ENCODE measurements around the gene PCDHB9.

PCDHB9 gene

DNA sequence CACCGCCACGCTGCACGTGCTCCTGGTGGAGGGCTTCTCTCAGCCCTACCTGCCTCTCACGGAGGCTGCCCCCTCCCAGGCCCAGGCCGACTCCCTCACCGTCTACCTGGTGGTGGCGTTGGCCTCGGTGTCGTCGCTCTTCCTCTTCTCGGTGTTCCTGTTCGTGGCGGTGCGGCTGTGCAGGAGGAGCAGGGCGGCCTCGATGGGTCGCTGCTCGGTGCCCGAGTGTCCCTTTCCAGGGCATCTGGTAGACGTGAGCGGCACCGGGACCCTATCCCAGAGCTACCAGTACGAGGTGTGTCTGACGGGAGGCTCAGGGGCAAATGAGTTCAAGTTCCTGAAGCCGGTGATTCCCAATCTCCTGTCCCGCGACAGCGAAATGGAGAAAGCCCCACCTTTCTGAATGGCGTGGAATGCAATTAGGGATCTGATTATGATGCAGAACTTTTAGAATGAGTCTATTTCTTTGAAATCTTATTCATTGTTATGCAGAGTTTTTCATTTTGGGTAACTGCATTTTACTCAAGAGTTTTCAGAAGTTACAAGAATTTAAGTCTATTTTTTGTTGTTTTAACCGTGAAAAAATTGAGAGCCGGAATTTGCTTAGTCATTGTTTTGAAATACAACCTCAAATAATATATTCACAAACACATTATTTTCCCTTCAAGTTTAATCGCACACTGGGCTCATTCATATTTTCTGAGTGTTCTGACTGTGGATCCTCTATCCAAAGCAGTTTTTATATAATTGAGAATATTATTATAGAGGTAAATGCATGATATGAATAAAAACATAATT lies 49.8 kb downstream of the PCDHB9 start:
- no peak for DNase-seq (ENCODE audit: low spot score)
